HG03097 (cell line): ENCODE results near the gene IL6ST.

ENCODE experiments used
- ATAC-seq: cut with Tn5 transposase; IDR thresholded peaks from one replicate; pipeline ENCODE4 v1.9.1; 2021; ENCODE audit not compliant: unreplicated experiment, low FRiP score

IL6ST gene

DNA sequence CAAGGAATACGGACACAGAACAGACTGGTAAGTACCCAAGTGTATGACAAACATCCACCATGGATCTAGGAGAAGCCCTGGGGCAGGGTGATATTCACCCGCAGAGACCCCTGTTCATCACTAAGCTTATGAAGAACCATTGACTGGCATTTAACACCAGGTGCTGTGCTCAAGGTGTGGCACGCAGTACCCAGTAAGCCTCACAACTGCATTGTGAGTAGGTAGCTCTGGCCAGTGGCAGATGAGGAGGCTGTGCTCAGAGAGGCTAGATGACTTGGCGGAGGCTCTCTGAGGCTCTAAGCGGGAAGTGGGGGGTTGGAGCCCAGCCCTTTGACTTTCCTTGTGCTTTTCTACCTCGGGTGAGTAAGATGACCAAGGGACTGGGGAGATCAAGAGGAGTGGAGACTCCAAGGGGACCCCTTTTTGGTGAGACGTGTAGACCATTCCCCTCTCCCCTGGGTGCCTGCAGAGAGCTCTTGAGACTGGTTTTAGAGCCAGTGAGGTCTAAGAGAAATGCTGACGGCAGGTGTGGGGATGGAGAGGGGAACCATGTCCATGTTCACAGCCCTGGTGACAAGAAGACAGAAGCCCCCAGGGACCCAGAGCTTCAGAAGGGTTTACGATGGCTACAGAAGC lies 70.8 kb downstream of the IL6ST start:
- no peak for ATAC-seq

DNA sequence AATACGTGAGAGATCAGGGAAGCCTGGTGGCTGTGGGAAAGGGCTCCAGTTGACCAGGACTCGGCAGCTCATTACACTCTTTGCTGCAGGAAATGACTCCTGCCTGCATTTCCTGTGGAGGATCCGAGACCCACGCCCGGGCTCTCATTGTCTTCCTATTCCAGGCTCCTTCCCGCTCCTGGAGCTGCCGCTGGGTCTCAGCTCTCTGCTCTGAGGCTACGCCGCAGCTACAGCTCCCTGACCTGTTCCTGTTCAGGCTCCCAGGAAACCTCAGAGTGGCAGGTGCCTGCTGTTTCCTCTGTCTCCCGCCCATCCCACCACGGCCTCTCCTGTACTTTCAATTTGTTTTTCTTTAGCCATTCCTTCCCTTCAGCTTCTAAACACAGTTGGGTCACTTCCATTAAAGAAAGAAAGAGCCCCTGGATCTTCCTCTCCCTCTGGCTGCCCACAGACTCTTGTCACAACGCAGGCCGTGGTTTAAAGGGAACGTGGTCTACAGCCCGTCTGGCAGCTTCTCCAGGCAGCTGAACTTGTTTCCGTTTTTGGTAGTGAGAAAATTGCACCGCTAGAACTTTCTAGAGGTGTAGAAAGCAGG lies 71.5 kb downstream of the IL6ST start:
- ATAC-seq = no peak

DNA sequence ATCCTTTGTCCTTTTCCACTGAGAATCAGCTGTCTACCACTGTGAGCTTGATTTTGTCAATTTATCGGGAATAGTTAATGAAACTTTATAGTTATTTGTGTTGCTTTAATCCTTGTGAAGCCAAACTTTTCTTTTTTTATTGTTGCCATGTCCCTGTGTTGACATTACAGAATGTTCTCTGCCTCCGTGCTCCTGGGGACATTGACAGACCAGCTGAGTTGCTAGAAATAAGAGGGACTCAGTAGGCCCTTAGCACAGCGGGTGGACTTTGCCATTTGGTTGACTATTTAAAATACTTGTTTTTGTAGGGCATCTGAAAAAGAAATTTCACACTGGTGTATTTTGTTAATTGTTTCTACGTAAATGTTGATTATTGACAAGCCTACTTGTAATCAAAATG lies 73.1 kb downstream of the IL6ST start:
- no peak for ATAC-seq

DNA sequence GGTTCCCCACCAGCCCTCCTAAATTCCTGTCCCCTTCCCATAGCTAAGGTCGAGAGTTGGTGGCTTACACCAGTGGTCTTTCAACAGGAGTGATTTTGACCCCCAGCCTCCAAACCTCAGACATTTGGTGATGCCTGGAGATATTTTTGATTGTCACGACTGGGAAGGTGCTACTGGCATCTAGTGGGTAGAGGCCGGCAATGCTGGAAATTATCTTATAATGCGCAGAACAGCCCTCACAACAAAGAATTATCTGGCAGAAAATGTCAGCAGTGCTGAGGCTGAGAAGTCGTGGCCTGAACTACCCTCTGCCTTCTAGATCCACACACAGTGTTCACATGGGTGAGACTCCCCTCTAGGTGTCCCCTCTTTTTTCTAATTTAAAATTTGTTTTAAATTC lies 74.0 kb downstream of the IL6ST start:
- ATAC-seq = no peak

GRCh38 chr5:55919625-55920024 lies 75.1 kb downstream of the IL6ST start:
- no peak for ATAC-seq

- ATAC-seq = no peak
Measured at GRCh38 chr5:55918087-55919035, 76.4 kb downstream of the IL6ST start.

DNA sequence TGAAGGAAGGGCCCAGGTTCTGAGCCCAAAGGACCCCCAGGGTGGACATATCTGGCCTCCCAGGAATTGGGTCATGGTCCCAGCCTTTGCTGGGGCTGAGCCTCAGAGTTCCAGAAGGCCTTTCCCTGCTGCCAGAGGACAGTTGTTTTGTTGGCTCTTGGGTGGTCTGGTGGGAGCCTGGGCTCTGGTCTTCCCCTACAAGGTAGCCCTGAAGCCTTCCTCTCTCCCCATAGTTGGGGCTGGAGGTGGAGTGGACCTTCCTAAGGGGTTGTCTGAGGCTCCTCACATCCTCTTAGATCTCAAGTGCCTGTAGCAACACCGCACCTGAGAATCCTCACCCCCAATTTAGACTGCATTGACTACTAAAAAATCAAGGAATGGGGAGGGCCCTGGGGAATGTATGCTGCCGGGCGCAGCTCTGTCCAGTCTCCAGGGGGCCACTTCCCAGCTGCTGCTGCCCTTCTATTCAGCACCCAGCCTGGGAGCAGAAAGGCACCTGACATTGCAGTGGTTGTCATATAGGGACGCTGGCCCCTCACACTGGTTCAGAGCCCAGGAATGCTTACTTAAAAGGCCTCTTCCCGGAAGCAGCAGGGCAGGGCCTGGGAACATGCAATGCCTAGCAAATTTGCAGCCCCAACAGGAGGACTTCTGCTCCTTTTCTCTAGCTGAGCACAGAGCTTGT lies 77.2 kb downstream of the IL6ST start:
- ATAC-seq = no peak

GRCh38 chr5:55916986-55917385 lies 77.8 kb downstream of the IL6ST start:
- ATAC-seq = no peak

DNA sequence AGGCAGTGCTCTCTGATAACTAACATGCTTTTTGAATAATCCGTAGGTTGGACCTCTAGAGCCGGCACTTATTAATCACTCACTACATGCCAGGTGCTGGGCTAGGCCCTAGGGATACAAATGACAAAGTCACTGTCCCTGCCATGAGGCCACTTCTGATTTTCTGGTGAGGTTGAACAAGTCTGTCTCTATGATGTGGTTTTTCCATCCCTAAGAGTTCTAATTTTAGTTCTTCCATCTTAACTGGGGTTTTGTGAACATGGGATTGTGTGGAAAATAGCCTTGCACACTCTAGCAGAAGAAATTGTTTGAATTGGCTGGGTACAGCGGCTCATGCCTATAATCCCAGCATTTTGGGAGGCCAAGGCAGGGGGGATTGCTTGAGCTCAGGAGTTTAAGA lies 79.0 kb downstream of the IL6ST start:
- no peak for ATAC-seq

- no peak for ATAC-seq
Measured at GRCh38 chr5:55914971-55915370, 79.8 kb downstream of the IL6ST start.

DNA sequence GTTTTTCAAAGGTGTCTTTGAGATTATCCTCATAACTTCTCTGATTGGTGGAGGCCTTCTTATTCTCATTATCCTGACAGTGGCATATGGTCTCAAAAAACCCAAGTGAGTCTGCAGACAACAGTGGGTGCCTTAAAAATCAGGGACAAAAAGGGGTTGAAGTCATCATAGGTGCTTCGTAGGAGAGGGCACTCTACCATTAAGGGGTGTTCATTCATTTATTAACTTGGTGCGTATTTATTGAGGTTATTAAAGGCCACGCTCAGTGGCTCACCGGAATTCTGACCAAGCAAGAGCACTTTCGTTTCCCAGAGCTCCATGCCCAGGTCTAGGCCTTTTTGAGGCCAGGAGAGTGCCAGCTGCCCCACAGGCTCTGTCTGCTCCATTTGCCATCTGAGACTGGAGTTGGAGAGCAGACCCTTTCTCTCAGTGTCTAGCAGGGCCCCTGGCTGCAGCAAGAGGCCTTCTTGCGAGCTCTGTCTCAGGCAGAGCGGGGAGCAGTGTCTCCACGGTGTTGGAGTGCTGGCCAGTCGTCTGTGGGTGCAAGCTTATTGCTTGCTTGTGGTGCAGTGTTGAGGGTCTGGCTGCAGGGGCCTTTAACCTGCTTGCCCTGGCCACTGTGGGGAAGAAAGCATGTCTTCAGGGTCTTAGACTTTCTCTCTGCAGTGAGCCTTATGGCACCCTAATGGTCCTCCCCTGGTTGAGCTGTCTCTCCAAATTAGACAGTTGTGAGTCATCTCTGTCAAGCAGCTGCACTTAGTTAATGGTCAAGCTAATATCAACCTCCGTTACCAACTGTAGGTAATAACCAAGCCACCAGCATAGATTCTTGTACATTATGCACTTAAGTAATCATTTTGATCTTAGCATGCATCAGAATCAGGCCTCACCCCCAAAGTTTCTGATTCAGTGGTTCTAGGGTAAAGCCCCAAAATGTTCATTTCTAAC lies 81.0 kb downstream of the IL6ST start:
- ATAC-seq = peak; percentile 95

DNA sequence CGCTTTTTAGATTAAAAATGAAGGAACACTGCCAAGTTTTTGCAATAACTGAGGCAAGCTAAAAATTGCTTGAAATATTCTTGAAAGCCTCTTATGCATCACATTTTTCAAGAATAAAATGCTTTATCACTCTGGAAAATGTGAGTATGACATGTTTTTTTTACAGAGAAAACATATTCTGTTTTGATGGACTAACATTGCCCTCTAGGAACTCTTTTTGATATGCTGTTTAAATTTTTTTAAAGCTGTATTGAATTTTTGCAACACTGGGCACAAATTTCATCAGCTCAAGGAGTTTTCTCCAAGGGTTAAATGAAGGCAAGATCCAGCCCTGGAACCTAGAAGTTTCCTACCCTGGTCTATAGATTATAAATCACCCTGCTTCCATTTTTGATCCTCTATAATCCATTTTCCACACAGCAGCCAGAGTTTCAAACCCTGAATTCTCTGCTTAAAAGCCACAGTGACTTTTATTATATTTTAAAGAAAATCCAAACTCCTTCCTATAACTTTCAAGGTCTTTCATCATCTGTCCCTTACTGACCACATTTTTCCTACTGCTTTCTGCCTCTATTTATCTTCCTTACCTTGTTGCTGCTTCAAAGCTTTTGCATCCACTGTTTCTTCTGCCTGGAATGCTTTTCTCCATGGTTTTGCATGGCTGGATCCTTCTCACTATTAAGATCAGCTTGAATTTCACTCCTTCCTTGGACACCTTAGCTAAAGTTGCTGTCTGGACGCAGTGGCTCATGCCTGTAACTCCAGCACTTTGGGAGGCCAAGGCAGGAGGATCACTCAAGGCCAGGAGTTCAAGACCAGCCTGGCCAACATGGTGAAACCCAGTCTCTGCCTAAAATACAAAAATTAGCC lies 82.7 kb downstream of the IL6ST start:
- ATAC-seq = no peak

DNA sequence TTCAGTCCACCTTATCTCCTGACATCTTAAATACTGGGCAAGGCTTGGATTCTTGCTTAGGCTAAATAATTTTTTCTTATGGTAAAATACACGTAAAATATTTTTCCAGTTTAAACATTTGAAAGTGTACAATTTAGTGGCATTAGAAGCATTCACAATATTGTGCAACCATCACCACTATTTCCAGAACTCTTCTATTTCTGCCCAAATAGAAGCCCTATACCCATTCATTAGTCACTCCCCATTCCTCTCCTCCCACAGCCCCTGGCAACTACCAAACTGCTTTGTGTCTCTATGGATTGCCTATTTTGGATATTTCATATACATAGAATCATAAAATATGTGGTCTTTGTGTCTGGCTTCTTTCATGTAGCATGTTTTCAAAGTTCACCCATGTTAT lies 86.0 kb downstream of the IL6ST start:
- ATAC-seq = no peak

GRCh38 chr5:55907927-55908326 lies 86.8 kb downstream of the IL6ST start:
- no peak for ATAC-seq

GRCh38 chr5:55905251-55905650 lies 89.5 kb downstream of the IL6ST start:
- no peak for ATAC-seq

DNA sequence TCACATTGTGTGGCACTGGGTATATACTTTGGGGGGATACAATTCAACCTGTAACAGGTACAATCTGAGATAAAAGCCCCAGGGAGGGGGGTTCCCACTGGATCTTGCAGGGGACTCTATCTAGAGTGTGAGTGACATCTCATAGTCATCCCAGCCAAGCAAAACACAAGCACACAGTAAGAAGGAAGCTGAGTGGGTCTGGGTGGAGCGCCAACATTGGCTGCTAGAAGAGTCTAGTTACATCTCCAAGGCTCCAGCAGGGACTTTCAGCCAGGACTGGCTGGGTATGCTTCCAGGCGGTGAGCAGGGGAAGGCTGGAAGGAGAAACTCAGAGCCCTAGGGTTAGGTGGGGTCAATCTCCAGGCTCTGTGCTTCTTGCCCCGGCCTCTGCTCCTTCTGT lies 90.6 kb downstream of the IL6ST start:
- no peak for ATAC-seq

DNA sequence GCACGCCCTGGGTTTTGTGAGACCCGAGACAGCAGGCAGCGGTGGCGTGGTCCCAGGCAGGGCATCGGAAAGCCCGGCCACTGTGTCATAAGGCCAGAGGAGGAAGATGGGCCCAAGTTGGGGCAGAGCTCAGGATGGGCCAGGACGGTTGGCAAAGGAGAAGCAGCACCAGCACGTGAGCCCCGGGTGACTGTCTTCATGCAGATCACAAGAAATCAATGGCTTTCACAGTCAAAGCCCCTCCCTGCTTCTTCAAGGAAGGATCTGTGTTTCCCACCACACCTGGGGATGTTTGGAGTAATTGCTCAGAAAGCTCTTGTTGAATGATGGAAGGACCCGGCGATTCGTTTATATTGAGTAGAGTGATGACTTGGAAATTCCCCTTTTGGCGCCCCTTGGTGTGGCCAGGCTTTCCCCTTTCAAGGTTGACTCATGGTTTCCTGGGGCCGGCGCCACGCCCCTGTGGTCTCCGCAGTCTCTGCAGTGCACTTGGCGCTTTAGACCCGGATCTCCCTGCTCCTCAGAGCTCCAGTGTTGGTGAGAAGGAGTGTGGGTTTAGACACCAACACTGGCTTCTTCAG lies 91.6 kb downstream of the IL6ST start:
- peak; percentile 84 for ATAC-seq

DNA sequence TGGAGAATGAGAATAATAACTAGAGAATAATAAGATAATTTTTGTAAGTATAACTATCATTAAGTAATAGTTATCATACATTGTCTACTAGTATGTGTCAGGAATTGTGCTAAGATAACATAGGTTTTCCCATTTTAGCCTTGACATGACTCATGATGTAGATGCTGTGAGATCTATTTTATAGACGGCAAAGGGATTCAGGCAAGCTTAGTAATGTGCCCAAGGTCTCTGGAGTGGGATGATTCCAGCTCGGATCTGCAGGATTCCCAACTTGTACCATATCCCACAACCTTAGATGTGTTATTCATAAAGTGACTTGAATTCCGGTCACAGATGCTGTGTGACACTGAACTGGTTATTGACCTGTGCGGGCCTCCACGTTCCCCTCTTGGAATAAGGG lies 92.1 kb downstream of the IL6ST start:
- no peak for ATAC-seq

- no peak for ATAC-seq
Measured at GRCh38 chr5:55900776-55901175, 94.0 kb downstream of the IL6ST start.
